ENCODE results near the gene HOXB2. TPM values are rescaled to one million over a fixed set of nuclear protein-coding genes. Genes with fewer than 3 reads are reported as not detected.

The HOXB2 gene
- total and polyA plus RNA-seq, 9 of the 15 experiments (the other 6 are each of a cell fraction or from before 2014, with no cell fraction given): 2.1 to 97.7 (median 21.2) TPM

GRCh38 chr17:48546137-48546923, 1.4 kb upstream of the HOXB2 start (continued):
- TF ChIP-seq TAF7 (tag; IDR thresholded peaks at IDR 0.05) (0 out of 2 replicates have a peak, but pooled peaks have one; percentile 32), MLLT1 (IDR thresholded peaks at IDR 0.05) (peak; percentile 72 to 94), ZBTB17 (CRISPR knock-in tag; IDR thresholded peaks at IDR 0.05) (peak; percentile 97), MEIS2 (IDR thresholded peaks at IDR 0.05; ENCODE audit: partially characterized antibody) (peak; percentile 99), BRD9 (IDR thresholded peaks at IDR 0.05; ENCODE audit: low read depth, partially characterized antibody) (peak; percentile 72), GTF2B (IDR thresholded peaks at IDR 0.05; ENCODE audit: extremely low read depth, insufficient read length) (peak; percentile 2), NEUROD1 (IDR thresholded peaks at IDR 0.05; ENCODE audit: borderline replicate concordance, low read depth, low read length, partially characterized antibody) (peak; percentile 20), SPI1 (IDR thresholded peaks at IDR 0.05; ENCODE audit: borderline replicate concordance, low read depth, low read length) (no peak), TARDBP (IDR thresholded peaks at IDR 0.05) (no peak), ZNF766 (CRISPR knock-in tag; conservative IDR thresholded peaks at IDR 0.05) (peak; percentile 64; the same call in 1 of the 2 replicates), EP300 (IDR thresholded peaks at IDR 0.05; ENCODE audit: low read length) (peak; percentile 54; the same call in 1 of the 2 replicates), RBFOX2 (IDR thresholded peaks at IDR 0.05; ENCODE audit: low read depth, low read length) (peak; percentile 60), ZNF282 (CRISPR knock-in tag; IDR thresholded peaks at IDR 0.05) (no peak), HMG20B (CRISPR knock-in tag; IDR thresholded peaks at IDR 0.05) (peak; percentile 56; the same call in 1 of the 2 replicates), TOE1 (IDR thresholded peaks at IDR 0.05; ENCODE audit: borderline replicate concordance) (no peak; the same call in none of the 2 replicates), TOE1 (CRISPR knock-in tag; IDR thresholded peaks at IDR 0.05; ENCODE audit: borderline replicate concordance, low read depth) (no peak), NCOA1 (IDR thresholded peaks at IDR 0.05; ENCODE audit: low read depth) (0 out of 2 replicates have a peak, but pooled peaks have one; percentile 45), ARID2 (IDR thresholded peaks at IDR 0.05) (0 out of 2 replicates have a peak, but pooled peaks have one; percentile 46), ZNF311 (CRISPR knock-in tag; IDR thresholded peaks at IDR 0.05) (no peak), TBL1XR1 (IDR thresholded peaks at IDR 0.05; ENCODE audit: low read length in 2 of 2) (peak in 1 of 2 experiments; percentile 14; a peak in 1 of 4 replicates), ZNF584 (CRISPR knock-in tag; IDR thresholded peaks at IDR 0.05; ENCODE audit: low read depth) (no peak), PKNOX1 (IDR thresholded peaks at IDR 0.05) (peak; percentile 97), ZNF436 (CRISPR knock-in tag; IDR thresholded peaks at IDR 0.05) (no peak), NFRKB (IDR thresholded peaks at IDR 0.05; ENCODE audit: low read depth) (peak; percentile 75; the same call in 1 of the 2 replicates), ZSCAN29 (IDR thresholded peaks at IDR 0.05) (0 out of 2 replicates have a peak, but pooled peaks have one; percentile 19), IRF1 (CRISPR knock-in tag; IDR thresholded peaks at IDR 0.05; ENCODE audit: borderline replicate concordance) (no peak)
